Caco-2 (cell line): Measurements from ENCODE around the gene C20orf202. TPM values are rescaled to one million over a fixed set of nuclear protein-coding genes. Genes with fewer than 3 reads are reported as not detected.

Source experiments
- BruUV-seq: library from RNA; stranded (reverse); fragments of 400-500 nt; replicated peaks from 2 replicates; lab custom pipeline; 2021; lab: Mats Ljungman, UMichigan
- CTCF ChIA-PET: fragments of 300-600 bp; sonication (Branson Sonifier 250); formaldehyde crosslinking; loops from one replicate; lab custom pipeline; 2022; ENCODE audit warnings: antibody characterized with exemption; lab: Charles Lee
- POLR2A ChIA-PET: fragments of 300-600 bp; sonication (Branson Sonifier 250); formaldehyde crosslinking; loops from one replicate; lab custom pipeline; 2022; ENCODE audit warnings: antibody characterized with exemption; lab: Charles Lee
- DNase-seq, 2 experiments: peaks; one replicate each; pipeline versions ENCODE4 v3.0.0 to v3.0.0-alpha.2; 2020 to 2022
- H3K27me3 ChIP-seq: replicated peaks from 2 replicates; pipeline ENCODE4 v1.6.0; 2011; ENCODE audit warnings: low read length; ENCODE audit not compliant: control insufficient read depth, insufficient read depth
- H3K36me3 ChIP-seq: 2 replicates; pipeline ENCODE4 v1.5.1; 2011; ENCODE audit warnings: low read length; ENCODE audit not compliant: control insufficient read depth, insufficient read depth
- H3K4me1 ChIP-seq: fragments of 250-450 bp; sonication (Bioruptor Pico); 2 replicates; pipeline ENCODE4 v1.5.1; 2020; ENCODE audit warnings: mild to moderate bottlenecking
- H3K4me3 ChIP-seq: 2 replicates; pipeline ENCODE4 v1.5.1; 2011; ENCODE audit warnings: low read depth, mild to moderate bottlenecking, control low read depth, low read length
- H3K9me3 ChIP-seq: fragments of 250-450 bp; sonication (Bioruptor Pico); 2 replicates; pipeline ENCODE4 v1.5.1; 2020; ENCODE audit warnings: mild to moderate bottlenecking, moderate library complexity
- H3K27ac Mint-ChIP-seq: one replicate; pipeline ENCODE4 v1.8.0; 2022; ENCODE audit warnings: mixed read lengths; ENCODE audit not compliant: unreplicated experiment
- H3K27me3 Mint-ChIP-seq: one replicate; pipeline ENCODE4 v1.8.0; 2022; ENCODE audit warnings: mixed read lengths; ENCODE audit not compliant: insufficient read depth, unreplicated experiment
- H3K36me3 Mint-ChIP-seq: one replicate; pipeline ENCODE4 v1.8.0; 2022; ENCODE audit warnings: mild to moderate bottlenecking, mixed read lengths; ENCODE audit not compliant: insufficient read depth, unreplicated experiment
- H3K4me1 Mint-ChIP-seq: one replicate; pipeline ENCODE4 v1.8.0; 2022; ENCODE audit warnings: low read depth, mixed read lengths; ENCODE audit not compliant: unreplicated experiment
- H3K4me3 Mint-ChIP-seq: one replicate; pipeline ENCODE4 v1.8.0; 2022; ENCODE audit warnings: mild to moderate bottlenecking, moderate library complexity, mixed read lengths; ENCODE audit not compliant: unreplicated experiment
- H3K9me3 Mint-ChIP-seq: one replicate; pipeline ENCODE4 v1.8.0; 2022; ENCODE audit warnings: mixed read lengths; ENCODE audit not compliant: unreplicated experiment
- CTCF ChIP-seq, 2 experiments: fragments of 200-600 bp in 1 of 2; IDR thresholded peaks; 1 replicate in 1 of 2; 2 replicates in 1 of 2; pipeline versions ENCODE4 v1.5.1 to v1.8.0; 2011 to 2022; ENCODE audit warnings: antibody characterized with exemption in 1 of 2, control low read depth in 1 of 2, inconsistent platforms in 1 of 2, low read depth in 1 of 2, low read length in 1 of 2, mild to moderate bottlenecking in 1 of 2, moderate library complexity in 1 of 2; ENCODE audit not compliant: insufficient read depth in 1 of 2, severe bottlenecking in 1 of 2, unreplicated experiment in 1 of 2
- intact Hi-C: fragments of 100-400 bp; cut with micrococcal nuclease; formaldehyde crosslinking; loops from one replicate; pipeline ENCODE4 v1.10.0; 2022; ENCODE audit not compliant: unreplicated experiment
- total RNA-seq: library from RNA; stranded (reverse); gene quantifications from 2 replicates; pipeline ENCODE4 v1.2.3, GENCODE V29; 2022

C20orf202 gene
- total RNA-seq, 1 experiment from 2014 or later = not detected

- no TSS peak for BruUV-seq
- H3K36me3 ChIP-seq = no peaks in the 10 kb centered on the region
- H3K27me3 Mint-ChIP-seq = peaks cover 19% of the 10 kb centered on the region
- H3K4me3 ChIP-seq = peak within 1 kb of the TSS; percentile 67
- H3K9me3 ChIP-seq = 0 out of 2 replicates have a peak, but pooled peaks cover 2% of the 10 kb centered on the region
- peak; percentile 81 to 93 for DNase-seq
- H3K27ac Mint-ChIP-seq = no peak within 1 kb of the TSS
- POLR2A ChIA-PET = interaction anchor here (0.6 kb wide), 1 partner anchor 100 kb away, joined by 3 read pairs; no protein-coding TSS in a partner anchor
- CTCF ChIA-PET = interaction anchor here (0.6 to 0.8 kb wide), 2 partner anchors 276 to 278 kb away, joined by 3 read pairs; no protein-coding TSS in a partner anchor
- H3K27me3 ChIP-seq = no peaks in the 10 kb centered on the region
- intact Hi-C loops = loop anchor here (2.0 kb wide), 1 partner anchor 43 kb away; no protein-coding TSS in a partner anchor
- 0 out of 2 replicates have a peak, but pooled peaks cover 7% of the 10 kb centered on the region for H3K4me1 ChIP-seq
- no peaks in the 10 kb centered on the region for H3K36me3 Mint-ChIP-seq
- no peaks in the 10 kb centered on the region for H3K4me1 Mint-ChIP-seq
- TF ChIP-seq CTCF (IDR thresholded peaks at IDR 0.05; ENCODE audit: insufficient read depth in 1 of 2, low read depth in 1 of 2, low read length in 1 of 2, severe bottlenecking in 1 of 2, unreplicated experiment in 1 of 2) = no peak
- H3K4me3 Mint-ChIP-seq = peak within 1 kb of the TSS; percentile 80
- H3K9me3 Mint-ChIP-seq = no peaks in the 10 kb centered on the region
Observed at GRCh38 chr20:1225783-1226654, 22.8 kb downstream of the C20orf202 start, which contains the start of gene RAD21L1. RAD21L1 (plus strand) TSS chr20:1226044; CDS start chr20:1228454, 2,410 bp downstream.

- Histone ChIP-seq H3K4me3 (no peak overlapping the region), H3K36me3 (no peaks in the 10 kb centered on the region), H3K4me1 (0 out of 2 replicates have a peak, but pooled peaks cover 7% of the 10 kb centered on the region), H3K27me3 (no peaks in the 10 kb centered on the region), H3K9me3 (no peaks in the 10 kb centered on the region)
- Mint-ChIP-seq H3K4me1 (no peaks in the 10 kb centered on the region), H3K36me3 (no peaks in the 10 kb centered on the region), H3K27me3 (peaks cover 19% of the 10 kb centered on the region), H3K4me3 (no peak overlapping the region), H3K9me3 (no peaks in the 10 kb centered on the region), H3K27ac (no peak overlapping the region)
- intact Hi-C loops = no loop called here
- ChIA-PET CTCF (no interaction called here), POLR2A (no interaction called here)
- TF ChIP-seq CTCF (IDR thresholded peaks at IDR 0.05; ENCODE audit: insufficient read depth in 1 of 2, low read depth in 1 of 2, low read length in 1 of 2, severe bottlenecking in 1 of 2, unreplicated experiment in 1 of 2) = no peak
- no TSS peak for BruUV-seq
- no peak for DNase-seq
Observed at GRCh38 chr20:1229541-1229940, 26.3 kb downstream of the C20orf202 start.

- no peaks in the 10 kb centered on the region for H3K9me3 ChIP-seq
- H3K9me3 Mint-ChIP-seq = no peaks in the 10 kb centered on the region
- CTCF ChIA-PET = no interaction called here
- no peaks in the 10 kb centered on the region for H3K36me3 ChIP-seq
- TF ChIP-seq CTCF (IDR thresholded peaks at IDR 0.05; ENCODE audit: insufficient read depth in 1 of 2, low read depth in 1 of 2, low read length in 1 of 2, severe bottlenecking in 1 of 2, unreplicated experiment in 1 of 2) = no peak
- H3K27me3 ChIP-seq = no peaks in the 10 kb centered on the region
- no peak overlapping the region for H3K27ac Mint-ChIP-seq
- H3K4me1 ChIP-seq = no peaks in the 10 kb centered on the region
- H3K27me3 Mint-ChIP-seq = peaks cover 26% of the 10 kb centered on the region
- DNase-seq = no peak
- H3K36me3 Mint-ChIP-seq = no peaks in the 10 kb centered on the region
- no peak overlapping the region for H3K4me3 ChIP-seq
- no TSS peak for BruUV-seq
- no peak overlapping the region for H3K4me3 Mint-ChIP-seq
- H3K4me1 Mint-ChIP-seq = no peaks in the 10 kb centered on the region
- POLR2A ChIA-PET = no interaction called here
- intact Hi-C loops = no loop called here
Observed at GRCh38 chr20:1232286-1233111, 29.2 kb downstream of the C20orf202 start.
